SKM-1 treated with dmso at 0.1 percent for 144 hours (cell line): ENCODE data around the gene TRIOBP.
"Not testable (repeated sequence)": the region's sequence is repeated elsewhere in the genome, so short reads cannot be mapped to it uniquely, and the experiment has no call there.

Source experiments
- DNase-seq: peaks from one replicate; lab custom pipeline; 2025; ENCODE audit not compliant: unreplicated experiment; lab: John Stamatoyannopoulos, UW

Gene TRIOBP

DNA sequence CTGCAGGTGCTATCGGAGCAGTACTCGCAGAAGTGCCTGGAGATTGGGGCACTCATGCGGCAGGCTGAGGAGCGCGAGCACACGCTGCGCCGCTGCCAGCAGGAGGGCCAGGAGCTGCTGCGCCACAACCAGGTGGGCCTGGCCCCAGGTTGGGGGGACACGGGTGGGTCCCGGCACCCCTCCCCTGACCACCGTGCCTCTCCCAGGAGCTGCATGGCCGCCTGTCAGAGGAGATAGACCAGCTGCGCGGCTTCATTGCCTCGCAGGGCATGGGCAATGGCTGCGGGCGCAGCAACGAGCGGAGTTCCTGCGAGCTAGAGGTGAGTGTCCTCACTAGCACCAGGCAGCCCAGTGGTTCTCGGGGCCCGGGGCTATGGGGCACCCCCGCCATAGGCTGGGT lies 72.2 kb downstream of the TRIOBP start:
- no peak for DNase-seq

GRCh38 chr22:37771081-37771480 lies 74.2 kb downstream of the TRIOBP start:
- no peak for DNase-seq

- DNase-seq, result no peak
These were observed 75.0 kb downstream of the TRIOBP start for GRCh38 chr22:37771702-37772427.

GRCh38 chr22:37774728-37775127 lies 77.9 kb downstream of the TRIOBP start:
- DNase-seq, result no peak

DNA sequence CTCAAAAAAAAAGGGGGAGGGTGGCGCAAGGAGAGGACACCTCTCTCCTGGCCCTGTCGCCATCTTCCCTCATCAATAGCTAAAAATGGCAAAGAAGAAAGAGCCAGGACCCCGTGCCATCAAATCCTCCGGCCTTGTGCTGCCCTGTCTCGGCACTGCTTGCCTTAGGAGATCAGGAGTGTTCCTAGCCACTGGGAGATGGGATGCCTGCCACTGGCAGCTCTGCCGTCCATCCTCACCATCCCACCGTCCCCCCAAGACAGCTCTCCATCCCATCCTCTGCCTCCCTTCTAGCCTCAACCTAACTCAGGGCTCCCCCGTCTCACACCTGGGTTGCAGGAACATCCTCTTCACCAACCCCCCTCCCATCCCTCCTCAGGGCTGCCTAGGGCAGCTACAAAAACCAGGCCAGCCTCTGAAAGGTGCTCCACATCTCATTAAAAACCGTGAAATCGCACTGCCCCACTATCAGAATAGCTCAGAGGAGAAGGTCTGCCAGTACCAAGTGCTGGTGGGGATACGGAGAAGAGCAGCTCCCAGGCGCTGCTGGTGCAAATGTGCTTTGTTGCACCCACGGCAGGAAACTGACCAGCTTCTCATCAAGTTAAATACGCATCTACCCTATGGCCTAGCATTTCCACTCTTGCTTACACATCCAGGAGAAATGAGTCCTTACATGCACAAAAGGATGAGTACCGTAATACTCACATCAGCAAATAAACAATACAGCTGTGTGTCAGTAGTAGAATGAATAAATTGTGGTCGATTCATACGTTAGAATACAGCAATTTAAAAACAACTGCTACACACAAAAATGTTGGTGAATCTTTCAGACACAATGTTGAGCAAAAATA lies 79.2 kb downstream of the TRIOBP start:
- no peak for DNase-seq

DNA sequence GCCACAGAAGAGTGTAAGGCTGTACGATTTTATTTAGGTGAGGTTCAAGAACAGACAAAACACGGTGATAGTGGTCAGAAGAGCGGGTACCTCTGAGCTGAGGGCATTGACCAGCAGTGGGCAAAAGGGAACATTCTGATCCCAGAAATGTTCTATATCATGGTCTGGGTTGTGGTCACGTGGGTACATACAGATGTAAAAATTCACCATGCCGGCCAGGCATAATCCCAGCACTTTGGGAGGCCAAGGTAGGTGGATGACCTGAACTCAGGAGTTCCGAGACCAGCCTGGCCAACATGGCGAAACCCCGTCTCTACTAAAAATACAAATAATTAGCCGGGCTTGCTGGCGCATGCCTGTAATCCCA lies 79.8 kb downstream of the TRIOBP start:
- no peak for DNase-seq

DNA sequence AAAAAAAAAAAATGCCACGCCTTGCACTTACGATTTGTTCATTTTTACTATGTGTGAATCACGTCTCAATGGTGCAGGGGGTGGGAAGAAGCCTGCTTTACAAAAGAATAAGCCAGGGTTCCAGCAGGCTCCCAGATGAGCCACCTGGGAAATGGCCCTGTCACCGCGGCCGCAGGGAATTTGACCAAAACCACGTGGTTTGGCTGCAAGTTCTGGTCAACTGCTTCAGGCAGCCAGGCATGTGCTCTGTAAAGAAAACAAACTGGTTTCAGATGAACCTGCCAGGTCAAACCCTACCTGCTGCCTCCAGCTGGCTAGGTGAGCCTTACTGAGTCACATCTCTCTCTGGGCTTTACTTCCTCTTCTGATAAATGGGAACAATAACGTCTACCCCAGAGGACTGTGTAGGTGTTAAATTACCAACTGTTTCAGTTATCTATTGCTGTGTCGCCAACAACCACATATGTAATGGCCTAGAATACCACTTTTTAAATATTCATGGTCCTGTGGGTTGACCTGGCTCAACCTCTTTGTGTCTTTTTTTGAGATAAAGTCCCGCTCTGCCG lies 80.4 kb downstream of the TRIOBP start:
- DNase-seq, result no peak

GRCh38 chr22:37778370-37779009 lies 81.6 kb downstream of the TRIOBP start:
- DNase-seq, result no peak

- DNase-seq, result no peak
These were observed 84.7 kb downstream of the TRIOBP start for GRCh38 chr22:37781434-37782059.

DNA sequence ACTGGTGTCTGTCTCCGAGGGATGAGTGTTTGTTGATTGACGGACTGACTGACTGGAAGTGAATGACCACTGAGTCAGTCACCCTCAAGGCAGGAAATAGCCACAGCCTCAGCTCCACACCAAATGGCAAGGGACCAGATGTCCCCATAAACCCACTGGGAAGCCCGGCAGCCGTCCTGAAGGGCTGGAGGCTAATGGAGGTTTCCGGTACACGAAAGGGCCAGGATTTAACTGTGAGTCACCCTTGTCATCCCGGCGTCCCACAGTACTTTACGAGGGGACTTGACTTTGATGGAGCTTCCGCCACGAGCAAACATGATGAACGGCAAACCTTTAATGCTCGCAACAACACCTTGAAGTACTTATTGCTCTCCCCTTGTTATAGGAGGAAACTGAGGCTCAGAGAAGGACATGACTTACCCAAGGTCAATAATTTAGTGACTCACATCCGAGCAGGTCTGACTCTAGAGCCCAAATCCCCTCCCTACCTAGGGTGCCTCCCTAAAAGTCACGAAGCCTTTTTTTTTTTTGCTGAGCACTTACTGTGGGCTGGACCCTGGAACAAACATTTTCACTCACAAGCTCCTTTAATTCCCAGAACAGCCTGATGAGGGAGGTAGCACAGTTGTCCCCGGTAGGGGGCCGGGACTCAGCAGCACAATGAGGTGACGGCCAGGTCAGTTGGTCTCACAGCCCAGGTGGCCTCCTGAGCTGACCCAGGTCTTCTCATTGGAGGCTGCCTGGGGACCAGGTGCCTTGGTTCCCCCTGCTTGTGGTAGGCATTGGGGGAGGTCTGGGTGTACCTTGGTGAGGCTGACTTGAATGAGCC lies 85.7 kb downstream of the TRIOBP start:
- no peak for DNase-seq

DNA sequence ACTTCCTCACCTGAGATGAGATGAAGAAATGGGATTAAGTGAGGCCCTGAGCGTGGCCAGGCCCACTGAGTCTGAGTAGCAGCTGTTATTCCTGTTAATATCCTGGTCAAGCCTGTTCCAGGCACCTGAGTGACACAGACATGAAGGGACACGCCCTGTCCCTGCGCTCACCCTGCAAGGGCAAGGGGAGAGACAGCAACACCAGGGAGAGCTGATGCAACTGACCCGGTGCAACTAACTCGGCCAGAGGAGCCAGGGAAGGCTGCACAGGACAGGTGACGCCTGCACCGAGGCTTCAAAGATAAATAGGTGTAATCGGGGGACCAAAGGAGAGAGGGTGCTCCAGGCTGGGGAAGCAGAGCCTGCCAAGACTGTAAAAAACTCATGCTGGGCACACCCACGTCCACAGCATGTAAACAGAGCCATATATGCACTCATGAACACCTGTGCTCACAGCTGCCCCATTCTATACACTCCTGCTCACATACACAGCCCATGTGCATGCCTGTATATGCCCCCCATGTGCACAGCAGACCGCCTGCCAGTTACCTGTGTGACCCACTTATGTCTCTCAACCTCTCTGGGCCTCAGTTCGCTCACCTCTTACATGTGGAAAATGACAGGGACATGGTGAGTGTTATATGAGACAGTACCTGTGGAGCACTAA lies 88.1 kb downstream of the TRIOBP start:
- DNase-seq, result no peak

DNA sequence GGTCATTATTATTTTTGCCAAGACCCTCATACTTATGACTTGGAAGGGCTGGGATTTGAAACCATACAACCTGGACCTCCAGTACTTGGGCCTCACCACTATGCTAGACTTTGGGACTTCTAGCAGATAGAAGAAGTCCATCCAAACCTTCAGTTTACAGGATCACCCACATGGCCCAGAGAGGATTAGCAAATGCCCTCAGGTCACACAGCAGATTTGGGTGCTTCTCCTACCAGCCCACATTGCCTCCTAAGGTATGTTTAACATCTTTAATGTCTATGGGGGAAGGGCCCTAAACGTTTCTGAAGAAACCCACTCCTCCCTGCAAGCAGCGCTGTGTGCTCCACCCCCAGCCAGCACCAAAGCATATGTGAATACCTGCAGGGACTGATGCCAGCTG lies 93.4 kb downstream of the TRIOBP start:
- no peak for DNase-seq

- no peak for DNase-seq
These were observed 95.6 kb downstream of the TRIOBP start for GRCh38 chr22:37792494-37792893.

DNA sequence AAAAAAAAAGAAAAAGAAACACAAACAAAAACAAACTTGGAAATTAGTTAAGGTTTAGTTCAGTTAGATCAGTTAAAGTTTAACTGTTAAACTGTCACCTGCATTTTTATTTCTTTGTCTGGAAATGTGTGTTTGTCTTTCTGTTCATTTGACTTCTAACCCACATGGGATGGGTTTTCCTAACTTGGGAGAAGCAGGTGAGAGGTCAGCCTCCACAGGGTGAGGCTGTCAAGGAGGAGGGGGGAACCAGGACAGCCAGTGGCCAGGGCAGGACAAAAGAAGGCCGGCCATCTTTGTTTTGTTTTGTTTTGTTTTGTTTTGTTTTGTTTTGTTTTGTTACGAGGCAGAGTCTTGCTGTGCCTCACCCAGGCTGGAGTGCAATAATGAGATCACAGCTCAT lies 97.5 kb downstream of the TRIOBP start:
- no peak for DNase-seq

DNA sequence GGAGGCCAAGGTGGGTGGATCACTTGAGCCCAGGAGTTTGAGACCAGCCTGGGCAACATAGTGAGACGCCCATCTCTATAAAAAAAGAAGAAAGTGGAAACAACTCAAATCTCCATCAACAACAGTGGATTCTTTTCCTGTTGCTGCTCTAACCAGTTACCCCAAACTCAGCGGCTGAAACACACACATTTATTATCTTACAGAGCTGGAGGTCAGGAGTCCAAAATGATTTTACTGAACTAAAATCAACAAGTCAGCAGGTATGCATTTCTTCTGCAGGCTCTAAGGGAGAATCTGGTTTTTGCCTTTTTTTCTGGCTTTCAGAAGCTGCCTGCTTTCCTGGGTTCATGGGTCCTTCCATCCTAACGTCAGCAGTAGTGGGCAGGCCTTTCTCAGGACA lies 99.2 kb downstream of the TRIOBP start:
- DNase-seq, result no peak

GRCh38 chr22:37797259-37797658 lies 100.4 kb downstream of the TRIOBP start:
- not testable (repeated sequence) for DNase-seq

- DNase-seq, result no peak
These were observed 101.1 kb downstream of the TRIOBP start for GRCh38 chr22:37797874-37798500.

DNA sequence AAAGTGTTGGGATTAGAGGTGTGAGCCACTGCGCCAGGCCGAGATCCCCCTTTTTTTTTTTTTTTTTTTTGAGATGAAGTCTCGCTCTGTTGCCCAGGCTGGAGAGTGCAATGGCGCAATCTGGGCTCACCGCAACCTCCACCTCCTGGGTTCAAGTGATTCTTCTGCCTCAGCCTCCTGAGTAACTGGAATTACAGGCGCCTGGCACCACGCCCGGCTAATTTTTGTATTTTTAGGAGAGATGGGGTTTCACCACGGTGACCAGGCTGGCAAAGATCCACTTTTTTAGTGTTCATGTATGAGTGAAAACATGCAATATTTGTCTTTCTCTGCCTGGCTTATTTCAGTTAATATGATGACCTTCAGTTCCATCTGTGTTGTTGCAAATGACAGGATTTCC lies 103.1 kb downstream of the TRIOBP start:
- DNase-seq, result not testable (repeated sequence)

DNA sequence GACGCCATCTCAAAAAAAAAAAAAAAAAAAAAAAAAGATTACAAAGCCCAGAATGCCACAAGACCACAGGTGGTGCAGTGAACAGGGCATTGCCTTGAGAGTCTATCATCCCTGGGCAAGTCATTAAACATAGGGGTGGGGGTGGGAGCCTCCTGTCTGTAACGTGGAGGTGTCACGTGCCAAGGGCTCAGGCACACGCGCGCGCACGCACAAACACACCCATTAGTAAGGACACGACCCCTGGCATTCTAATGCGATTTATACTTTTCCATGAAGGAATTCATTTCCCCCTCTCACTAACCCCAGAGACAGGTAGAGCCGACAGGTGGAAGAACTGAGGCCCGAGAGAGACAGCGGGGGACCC lies 105.1 kb downstream of the TRIOBP start:
- no peak for DNase-seq
